HS-27A (cell line): ENCODE data around the gene RAB6B.

ENCODE experiments used
- DNase-seq: peaks from one replicate; pipeline ENCODE4 v3.0.0-alpha.2; 2012; ENCODE audit warnings: low read depth, missing footprints

Gene RAB6B

GRCh38 chr3:133880886-133881455, 14.7 kb downstream of the RAB6B start:
- no peak for DNase-seq

- DNase-seq = no peak
These were observed 15.4 kb downstream of the RAB6B start for GRCh38 chr3:133880287-133880686.

DNA sequence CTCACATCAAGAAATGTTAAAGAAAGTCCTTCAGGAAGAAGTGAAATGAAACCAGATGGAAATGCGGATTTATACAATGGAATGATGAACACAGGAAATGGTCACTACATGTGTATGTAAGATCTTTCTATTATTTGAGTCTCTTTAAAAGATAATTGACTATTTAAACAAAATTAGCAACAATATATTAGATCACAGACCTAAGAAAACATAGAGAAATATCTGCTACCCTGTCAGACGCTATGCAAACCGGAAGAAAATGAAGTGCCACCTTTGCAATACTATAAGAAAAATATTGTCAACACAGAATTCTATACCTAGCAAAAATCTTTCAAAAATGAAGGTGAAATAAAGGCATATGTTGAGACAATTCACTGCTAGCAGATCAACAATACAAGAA, 17.2 kb downstream of the RAB6B start:
- DNase-seq = no peak

GRCh38 chr3:133877221-133877620, 18.5 kb downstream of the RAB6B start:
- no peak for DNase-seq

GRCh38 chr3:133874761-133875438, 20.8 kb downstream of the RAB6B start:
- DNase-seq = no peak

DNA sequence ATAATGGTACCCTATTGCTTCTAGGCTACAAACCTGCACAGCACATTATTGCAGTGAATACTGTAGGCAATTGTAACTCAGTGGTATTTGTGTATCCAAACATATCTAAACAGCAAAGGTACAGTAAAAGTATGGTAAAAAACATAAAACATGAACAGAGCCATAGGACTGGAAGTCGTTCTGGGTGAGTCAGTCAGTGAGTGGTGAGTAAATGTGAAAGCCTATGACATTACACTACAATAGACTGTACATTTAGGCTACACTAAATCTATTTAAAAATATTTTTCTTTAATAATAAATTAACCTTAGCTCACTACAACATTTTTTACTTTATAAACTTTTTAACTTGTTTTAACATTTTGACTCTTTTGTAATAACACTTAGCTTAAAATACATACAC, 21.3 kb downstream of the RAB6B start:
- DNase-seq = no peak

DNA sequence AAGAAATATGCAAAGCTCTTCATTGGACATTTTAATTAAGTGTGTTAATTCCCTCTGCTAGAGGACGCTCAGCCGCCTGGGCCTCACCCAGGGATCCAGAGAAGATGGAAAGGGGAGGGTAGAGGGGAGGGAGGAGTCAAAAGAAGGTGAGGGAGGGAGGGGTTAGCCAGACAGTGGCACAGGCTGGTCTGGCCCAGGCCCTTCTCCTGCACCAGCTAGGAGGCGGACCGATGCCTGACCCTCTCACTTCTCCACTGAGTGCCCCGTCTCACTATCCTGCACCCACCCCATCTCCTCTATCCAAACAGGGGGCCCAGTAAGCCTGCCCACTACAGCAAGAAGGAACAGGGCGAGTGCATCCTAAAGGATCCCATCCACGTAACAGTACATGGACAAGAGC, 22.9 kb downstream of the RAB6B start:
- DNase-seq = no peak

DNA sequence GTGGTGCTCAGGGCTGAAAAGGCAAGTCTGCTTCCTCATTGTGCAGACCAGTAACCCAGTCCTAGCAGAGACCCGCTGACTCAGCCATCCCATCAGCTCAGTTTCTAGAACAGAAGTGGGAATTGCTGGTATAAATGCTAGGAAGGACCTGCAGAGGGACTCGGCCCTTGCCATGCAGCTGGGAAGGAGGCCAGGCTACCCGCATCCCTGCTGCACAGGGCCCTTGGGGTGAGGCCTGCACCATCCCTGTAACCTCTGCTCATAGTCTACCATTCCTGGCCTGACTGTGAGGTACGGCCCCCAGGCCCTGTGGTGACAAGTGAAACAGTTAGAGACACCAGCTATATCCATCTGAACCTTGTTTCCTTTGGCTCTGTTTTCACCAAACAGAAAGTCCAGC, 23.5 kb downstream of the RAB6B start:
- no peak for DNase-seq

- no peak for DNase-seq
These were observed 24.2 kb downstream of the RAB6B start for GRCh38 chr3:133871368-133872090.

- no peak for DNase-seq
These were observed 24.9 kb downstream of the RAB6B start for GRCh38 chr3:133870822-133871221.

DNA sequence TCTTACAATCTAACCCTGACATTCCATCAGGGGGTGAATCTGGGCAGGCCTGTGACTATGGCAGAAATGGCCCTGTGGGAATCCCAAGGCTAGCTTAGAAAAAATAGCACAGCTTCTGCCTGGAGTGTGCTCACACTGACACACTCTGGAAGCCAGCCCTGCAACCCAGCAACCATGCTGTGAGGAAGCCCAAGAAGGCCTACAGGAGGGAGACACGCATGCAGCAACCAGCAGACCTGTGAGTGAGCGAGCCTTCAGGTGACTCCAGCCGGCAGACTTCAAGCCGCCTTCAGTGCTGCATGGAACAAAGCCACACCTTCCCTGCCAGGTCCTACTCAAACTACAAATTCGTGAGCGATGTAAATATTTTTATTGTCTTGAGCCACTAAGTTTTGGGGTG, 26.1 kb downstream of the RAB6B start:
- DNase-seq = no peak

- no peak for DNase-seq
These were observed 26.8 kb downstream of the RAB6B start for GRCh38 chr3:133868758-133869475.

DNA sequence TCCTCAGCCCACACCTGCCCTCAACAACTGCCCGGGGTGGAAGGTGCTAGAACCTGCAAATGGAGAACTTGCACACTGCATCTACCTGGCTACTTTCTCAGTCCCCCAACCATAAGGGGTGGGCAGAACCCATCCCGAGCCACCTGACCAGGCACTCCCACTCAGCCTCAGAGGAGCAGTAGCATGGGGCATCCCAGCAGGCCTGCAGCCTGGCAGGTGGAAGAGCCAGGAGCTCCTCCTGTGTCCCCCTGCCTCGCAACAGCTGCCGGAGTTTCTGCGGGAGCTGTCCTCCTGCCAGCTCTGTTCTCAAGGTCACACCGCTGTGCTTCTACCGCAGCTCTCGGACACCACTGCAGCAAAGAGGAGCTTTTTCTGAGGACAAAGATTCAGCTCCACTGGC, 27.5 kb downstream of the RAB6B start:
- DNase-seq = no peak

DNA sequence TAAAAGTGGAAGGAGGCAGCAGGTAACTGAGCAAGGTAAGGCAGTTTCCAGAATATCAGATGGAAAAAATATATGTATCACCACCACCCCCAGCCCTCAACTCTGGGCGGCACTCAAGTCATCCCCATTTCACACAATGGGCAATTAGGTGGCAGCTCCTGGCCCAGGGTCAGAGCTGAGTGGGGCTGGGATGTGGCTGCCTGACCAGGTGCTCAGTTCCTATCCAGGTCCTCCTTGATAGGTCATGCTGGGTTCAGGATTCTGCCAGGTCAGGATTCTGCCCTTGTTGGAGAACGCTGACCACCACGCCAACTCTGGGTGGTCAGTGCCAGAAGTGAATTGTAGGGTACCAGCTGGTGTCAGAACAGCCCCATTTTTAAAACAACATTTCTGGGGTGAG, 29.5 kb downstream of the RAB6B start:
- no peak for DNase-seq

DNA sequence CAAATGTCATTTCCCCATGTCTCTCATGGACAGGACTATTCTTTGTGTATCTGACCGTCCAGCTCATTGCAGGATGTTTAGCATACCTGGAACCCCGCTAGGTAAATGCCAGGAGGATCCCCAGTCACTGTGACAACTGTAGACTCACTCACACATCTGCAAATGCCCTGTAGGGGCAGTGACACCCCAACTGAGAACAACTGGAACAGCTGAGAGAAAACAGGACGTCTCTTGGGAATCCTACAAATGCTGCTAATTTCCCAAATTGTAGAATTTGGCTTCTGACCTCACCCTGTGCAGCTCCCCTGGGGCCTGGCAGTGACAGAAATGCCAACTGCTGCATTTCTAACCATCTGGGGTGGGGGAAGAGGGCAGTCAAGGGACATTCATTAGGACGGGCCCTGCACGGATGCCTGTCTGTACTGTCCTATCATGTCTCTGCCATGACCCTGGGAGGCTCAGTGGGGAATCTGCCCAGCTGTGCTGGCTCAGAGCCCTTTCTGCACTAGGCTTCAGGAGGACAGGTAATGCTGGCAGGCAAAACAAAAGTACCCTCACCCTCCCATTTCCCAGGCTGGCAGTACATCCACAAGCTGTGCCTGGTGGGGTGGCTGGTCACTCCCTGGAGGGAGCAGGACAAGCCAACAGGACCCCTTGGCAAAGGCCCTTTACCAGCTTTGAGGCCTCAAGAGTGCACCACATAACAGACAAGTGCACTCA, 30.4 kb downstream of the RAB6B start:
- DNase-seq = no peak

DNA sequence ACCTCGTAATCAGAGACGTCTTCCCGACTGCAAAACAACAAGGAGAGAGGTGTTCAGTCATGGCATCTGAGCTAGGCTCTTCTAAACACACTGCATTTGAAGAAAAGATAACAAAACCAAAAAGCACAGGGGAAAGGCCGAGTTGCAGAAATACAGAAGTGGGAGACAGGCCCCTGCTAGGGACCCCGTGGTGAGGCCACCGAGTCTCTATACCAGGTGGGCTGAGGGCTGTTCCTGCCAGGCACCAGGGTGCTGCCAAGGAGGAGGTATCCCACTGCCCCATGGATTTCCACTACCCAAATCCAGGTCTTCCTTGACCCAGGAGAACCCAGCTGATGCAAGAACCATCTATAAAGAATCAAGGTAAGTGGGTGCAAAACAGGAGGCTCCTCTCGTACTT, 31.1 kb downstream of the RAB6B start:
- no peak for DNase-seq

DNA sequence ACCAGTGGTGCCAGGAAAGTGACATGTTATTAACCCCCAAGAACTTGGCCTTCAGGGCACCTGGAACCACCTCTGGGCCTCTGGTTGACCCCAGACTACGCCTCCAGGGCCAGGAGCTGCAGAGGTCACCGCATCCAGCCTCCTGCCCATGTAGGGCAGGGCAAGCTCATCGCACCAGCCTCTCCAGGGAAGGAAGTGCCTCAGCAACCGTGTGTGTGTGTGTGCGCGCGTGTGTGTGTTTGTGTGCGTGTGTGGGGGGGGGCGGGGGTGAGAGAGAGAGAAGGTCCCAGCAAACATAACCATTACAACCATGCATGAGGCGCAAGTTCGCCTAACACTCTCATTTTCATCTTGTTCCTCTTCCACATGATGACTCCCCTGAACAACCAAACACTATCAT, 31.8 kb downstream of the RAB6B start:
- no peak for DNase-seq

- no peak for DNase-seq
These were observed 33.5 kb downstream of the RAB6B start for GRCh38 chr3:133862161-133862560.

DNA sequence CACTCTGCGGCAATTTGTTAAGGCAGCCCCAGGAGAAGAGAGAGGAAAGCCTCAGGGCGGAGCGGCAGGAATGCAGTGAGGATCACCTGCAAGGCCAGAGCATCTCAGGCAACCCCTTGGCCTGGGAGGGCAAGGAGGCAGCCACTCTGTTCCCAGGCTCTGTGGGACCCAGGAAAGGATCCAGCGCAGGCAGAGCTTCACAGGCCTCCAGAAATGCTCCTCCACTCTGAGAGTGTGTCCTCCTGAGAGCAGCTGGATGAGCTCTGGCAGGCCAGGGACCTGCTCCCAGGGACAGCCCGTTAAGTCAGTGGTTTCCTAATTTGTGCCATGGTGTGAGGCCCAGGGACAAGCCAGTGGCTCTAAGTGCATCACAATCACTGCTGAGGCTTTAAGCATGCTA, 35.2 kb downstream of the RAB6B start:
- DNase-seq = no peak

GRCh38 chr3:133859381-133860234, 36.1 kb downstream of the RAB6B start:
- no peak for DNase-seq

DNA sequence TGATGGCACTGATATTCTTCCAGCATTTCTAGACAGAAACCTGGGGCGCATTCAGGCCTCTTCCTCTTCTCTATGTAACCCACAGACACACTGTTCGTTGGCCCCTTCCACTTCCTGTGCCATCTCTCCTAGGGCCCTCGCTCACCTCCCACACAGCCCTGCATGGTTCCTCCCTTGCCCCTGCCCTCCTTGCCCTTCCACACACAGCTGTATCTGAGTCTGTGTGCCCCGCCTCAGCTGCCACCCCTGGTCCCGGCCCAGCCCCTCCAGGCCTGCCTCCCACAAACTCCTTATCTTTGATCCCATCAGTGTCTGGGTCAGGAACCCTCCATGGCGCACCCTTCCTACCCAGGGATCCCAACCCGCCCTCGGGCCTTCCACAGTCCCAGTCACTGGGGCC, 37.9 kb downstream of the RAB6B start:
- no peak for DNase-seq
